ENCODE measurements around the gene PTTG1IP. TPM values are rescaled to one million over a fixed set of nuclear protein-coding genes. Genes with fewer than 3 reads are reported as not detected.
A peak's percentile ranks its signal among the peaks of the same experiment; 100 is the strongest.

Gene PTTG1IP
- total RNA-seq, 4 donors from 2014 or later = 256 to 374 (median 309) TPM

- Histone ChIP-seq H3K36me3 (no peaks in the 10 kb centered on the region), H3K27ac (no peak overlapping the region), H3K27me3 (no peaks in the 10 kb centered on the region), H3K9me3 (no peaks in the 10 kb centered on the region), H3K4me1 (peaks cover 0 to 15% of the 10 kb centered on the region in 2 donors), H3K4me3 (replicated peaks in 1 of 3) (no peak overlapping the region)
- 77 to 81% methylated on average over 10 to 23 of the region's 37 CpGs for WGBS, 2 donors
- peak; percentile 81 to 84 for DNase-seq
- intact Hi-C loops (cut with DNase I) = no loop called here
- TF ChIP-seq POLR2A (IDR thresholded peaks at IDR 0.05) (no peak), CTCF (IDR thresholded peaks at IDR 0.05) (no peak)
These were observed 36.6 kb downstream of the PTTG1IP start for GRCh38 chr21:44836666-44837471.

- Histone ChIP-seq H3K36me3 (no peaks in the 10 kb centered on the region), H3K4me3 (replicated peaks in 1 of 3) (no peak overlapping the region), H3K9me3 (no peaks in the 10 kb centered on the region), H3K4me1 (peaks cover 0 to 15% of the 10 kb centered on the region in 2 donors), H3K27me3 (no peaks in the 10 kb centered on the region), H3K27ac (no peak overlapping the region)
- intact Hi-C loops (cut with DNase I) = no loop called here
- TF ChIP-seq CTCF (IDR thresholded peaks at IDR 0.05) (no peak), POLR2A (IDR thresholded peaks at IDR 0.05) (no peak)
- no peak for DNase-seq
- no CpG with 5 or more reads among the region's 3 CpGs for WGBS, 2 donors
These were observed 37.2 kb downstream of the PTTG1IP start for GRCh38 chr21:44836349-44836665.

GRCh38 chr21:44835647-44835973 is 37.9 kb downstream of the PTTG1IP start:
- Histone ChIP-seq H3K27ac (no peak overlapping the region), H3K36me3 (no peaks in the 10 kb centered on the region), H3K4me1 (peaks cover 0 to 15% of the 10 kb centered on the region in 2 donors), H3K4me3 (replicated peaks in 1 of 3) (no peak overlapping the region), H3K9me3 (no peaks in the 10 kb centered on the region), H3K27me3 (no peaks in the 10 kb centered on the region)
- no peak for DNase-seq
- intact Hi-C loops (cut with DNase I) = no loop called here
- TF ChIP-seq POLR2A (IDR thresholded peaks at IDR 0.05) = no peak
- TF ChIP-seq CTCF (IDR thresholded peaks at IDR 0.05) = no peak
- WGBS, 2 donors = 74 to 83% methylated on average over 6 to 7 of the region's 8 CpGs

- Histone ChIP-seq H3K27ac (no peak overlapping the region), H3K4me1 (peaks cover 0 to 15% of the 10 kb centered on the region in 2 donors), H3K36me3 (no peaks in the 10 kb centered on the region), H3K27me3 (no peaks in the 10 kb centered on the region), H3K9me3 (no peaks in the 10 kb centered on the region), H3K4me3 (replicated peaks in 1 of 3) (no peak overlapping the region)
- intact Hi-C loops (cut with DNase I) = no loop called here
- WGBS, 2 donors = 89 to 91% methylated on average over 19 to 28 of the region's 29 CpGs
- no peak for DNase-seq
- TF ChIP-seq CTCF (IDR thresholded peaks at IDR 0.05) (no peak), POLR2A (IDR thresholded peaks at IDR 0.05) (no peak)
These were observed 38.4 kb downstream of the PTTG1IP start for GRCh38 chr21:44834951-44835646.

All from thyroid gland (tissue), 4 donors.